ENCODE data around the gene DAAM2.

Gene DAAM2

GRCh38 chr6:39791850-39792539, at the start of gene DAAM2:
TSS of gene DAAM2 (plus strand) at chr6:39792376. CDS start at chr6:39856303, 63,927 bp downstream.
- DNase-seq (ENCODE audit: low read depth in 2 of 2): no peak

- no peak for DNase-seq (ENCODE audit: low read depth in 2 of 2)
Measured at GRCh38 chr6:39746795-39747194, 45.4 kb upstream of the DAAM2 start.

GRCh38 chr6:39752835-39753724, 39.1 kb upstream of the DAAM2 start:
- no peak for DNase-seq (ENCODE audit: low read depth in 2 of 2)

- DNase-seq (ENCODE audit: low read depth in 2 of 2): no peak
Measured at GRCh38 chr6:39753725-39754045, 38.5 kb upstream of the DAAM2 start.

GRCh38 chr6:39754514-39755115, 37.6 kb upstream of the DAAM2 start:
- no peak for DNase-seq (ENCODE audit: low read depth in 2 of 2)

- no peak for DNase-seq (ENCODE audit: low read depth in 2 of 2)
Measured at GRCh38 chr6:39755231-39755630, 36.9 kb upstream of the DAAM2 start.

- no peak for DNase-seq (ENCODE audit: low read depth in 2 of 2)
Measured at GRCh38 chr6:39756582-39756981, 35.6 kb upstream of the DAAM2 start.

GRCh38 chr6:39758905-39759605, 33.1 kb upstream of the DAAM2 start:
- no peak for DNase-seq (ENCODE audit: low read depth in 2 of 2)

- DNase-seq (ENCODE audit: low read depth in 2 of 2): no peak
Measured at GRCh38 chr6:39760226-39760952, 31.8 kb upstream of the DAAM2 start.

- DNase-seq (ENCODE audit: low read depth in 2 of 2): no peak
Measured at GRCh38 chr6:39765508-39766065, 26.6 kb upstream of the DAAM2 start.

GRCh38 chr6:39769012-39769411, 23.2 kb upstream of the DAAM2 start:
- DNase-seq (ENCODE audit: low read depth in 2 of 2): no peak

GRCh38 chr6:39770446-39770845, 21.7 kb upstream of the DAAM2 start:
- DNase-seq (ENCODE audit: low read depth in 2 of 2): no peak

GRCh38 chr6:39772559-39773273, 19.5 kb upstream of the DAAM2 start:
- no peak for DNase-seq (ENCODE audit: low read depth in 2 of 2)

- no peak for DNase-seq (ENCODE audit: low read depth in 2 of 2)
Measured at GRCh38 chr6:39773782-39774181, 18.4 kb upstream of the DAAM2 start.

- no peak for DNase-seq (ENCODE audit: low read depth in 2 of 2)
Measured at GRCh38 chr6:39776581-39776980, 15.6 kb upstream of the DAAM2 start.

- DNase-seq (ENCODE audit: low read depth in 2 of 2): no peak
Measured at GRCh38 chr6:39777218-39777617, 15.0 kb upstream of the DAAM2 start.

GRCh38 chr6:39777661-39778060, 14.5 kb upstream of the DAAM2 start:
- no peak for DNase-seq (ENCODE audit: low read depth in 2 of 2)

GRCh38 chr6:39778581-39779255, 13.5 kb upstream of the DAAM2 start:
- DNase-seq (ENCODE audit: low read depth in 2 of 2): no peak

- no peak for DNase-seq (ENCODE audit: low read depth in 2 of 2)
Measured at GRCh38 chr6:39785281-39785680, 6.9 kb upstream of the DAAM2 start.

- no peak for DNase-seq (ENCODE audit: low read depth in 2 of 2)
Measured at GRCh38 chr6:39786649-39787048, 5.5 kb upstream of the DAAM2 start.
